ENCODE data around the gene GXYLT2. TPM values are rescaled to one million over a fixed set of nuclear protein-coding genes. Genes with fewer than 3 reads are reported as not detected.

Gene GXYLT2
- total RNA-seq, 1 experiment from 2014 or later: 6.1 TPM

- CTCF ChIA-PET: no interaction called here
Observed at GRCh38 chr3:72932416-72932815, 44.6 kb downstream of the GXYLT2 start.

GRCh38 chr3:72938471-72939265, 50.8 kb downstream of the GXYLT2 start:
- ATAC-seq (peak; percentile 90), DNase-seq (ENCODE audit: low read depth, low spot score) (peak; percentile 46)
- no peaks in the 10 kb centered on the region for H3K27me3 ChIP-seq (ENCODE audit: control insufficient read depth, insufficient read depth, low read length)
- no peak overlapping the region for H3K27ac ChIP-seq (ENCODE audit: low read length)
- H3K4me1 ChIP-seq (ENCODE audit: control insufficient read depth, insufficient read depth, low read length): no peaks in the 10 kb centered on the region
- intact Hi-C loops (cut with micrococcal nuclease; ENCODE audit: unreplicated experiment): loop anchor here (5.0 to 10.0 kb wide), 2 partner anchors 119 to 146 kb away; no protein-coding TSS in a partner anchor
- ChIA-PET POLR2A (no interaction called here), CTCF (interaction anchor here (1.3 kb wide), 1 partner anchor 118 kb away, joined by 7 read pairs; no protein-coding TSS in a partner anchor)
- in situ Hi-C loops (cut with HindIII; ENCODE audit: low pct_unique_long_range_greater_than_20kb, low sequenced_read_pairs): no loop called here
- H3K4me3 ChIP-seq (ENCODE audit: low read depth in 2 of 2, low read length in 2 of 2): no peak overlapping the region
- no peaks in the 10 kb centered on the region for H3K36me3 ChIP-seq (ENCODE audit: control insufficient read depth, insufficient read depth, low read length)
- no peaks in the 10 kb centered on the region for H3K9me3 ChIP-seq (ENCODE audit: control insufficient read depth, insufficient read depth, low read depth, low read length)
- BruUV-seq (replicated peaks): no TSS peak
- TF ChIP-seq SIN3A (IDR thresholded peaks at IDR 0.05; ENCODE audit: borderline replicate concordance, insufficient read depth, low read depth, low read length): no peak
- TF ChIP-seq TCF7L2 (IDR thresholded peaks at IDR 0.05; ENCODE audit: low read depth, low read length): no peak
- no peak for TF ChIP-seq REST (IDR thresholded peaks at IDR 0.05; ENCODE audit: insufficient read depth in 1 of 2, low read depth in 2 of 2, low read length in 1 of 2)
- peak; percentile 60; the same call in 1 of the 2 replicates for TF ChIP-seq CTCF (IDR thresholded peaks at IDR 0.05)

More at GRCh38 chr3:72932416-72932815, 44.6 kb downstream of the GXYLT2 start:
- BruUV-seq (replicated peaks): no TSS peak
- no peaks in the 10 kb centered on the region for H3K36me3 ChIP-seq (ENCODE audit: control insufficient read depth, insufficient read depth, low read length)
- intact Hi-C loops (cut with micrococcal nuclease; ENCODE audit: unreplicated experiment): loop anchor here (10.0 kb wide), 1 partner anchor 152 kb away; no protein-coding TSS in a partner anchor
- in situ Hi-C loops (cut with HindIII; ENCODE audit: low pct_unique_long_range_greater_than_20kb, low sequenced_read_pairs): no loop called here
- H3K4me1 ChIP-seq (ENCODE audit: control insufficient read depth, insufficient read depth, low read length): no peaks in the 10 kb centered on the region
- no peaks in the 10 kb centered on the region for H3K9me3 ChIP-seq (ENCODE audit: control insufficient read depth, insufficient read depth, low read depth, low read length)
- H3K27me3 ChIP-seq (ENCODE audit: control insufficient read depth, insufficient read depth, low read length): no peaks in the 10 kb centered on the region
- POLR2A ChIA-PET: no interaction called here
- H3K4me3 ChIP-seq (ENCODE audit: low read depth in 2 of 2, low read length in 2 of 2): no peak overlapping the region
- no peak overlapping the region for H3K27ac ChIP-seq (ENCODE audit: low read length)
- TF ChIP-seq POLR2AphosphoS5 (IDR thresholded peaks at IDR 0.05; ENCODE audit: low read depth, low read length) (no peak), SIN3A (IDR thresholded peaks at IDR 0.05; ENCODE audit: borderline replicate concordance, insufficient read depth, low read depth, low read length) (no peak), CTCF (IDR thresholded peaks at IDR 0.05) (no peak), REST (IDR thresholded peaks at IDR 0.05; ENCODE audit: insufficient read depth in 1 of 2, low read depth in 2 of 2, low read length in 1 of 2) (no peak), TCF7L2 (IDR thresholded peaks at IDR 0.05; ENCODE audit: low read depth, low read length) (no peak)
- ATAC-seq (no peak), DNase-seq (ENCODE audit: low read depth, low spot score) (no peak)
